ENCODE measurements around the gene TBC1D1.

Gene TBC1D1

DNA sequence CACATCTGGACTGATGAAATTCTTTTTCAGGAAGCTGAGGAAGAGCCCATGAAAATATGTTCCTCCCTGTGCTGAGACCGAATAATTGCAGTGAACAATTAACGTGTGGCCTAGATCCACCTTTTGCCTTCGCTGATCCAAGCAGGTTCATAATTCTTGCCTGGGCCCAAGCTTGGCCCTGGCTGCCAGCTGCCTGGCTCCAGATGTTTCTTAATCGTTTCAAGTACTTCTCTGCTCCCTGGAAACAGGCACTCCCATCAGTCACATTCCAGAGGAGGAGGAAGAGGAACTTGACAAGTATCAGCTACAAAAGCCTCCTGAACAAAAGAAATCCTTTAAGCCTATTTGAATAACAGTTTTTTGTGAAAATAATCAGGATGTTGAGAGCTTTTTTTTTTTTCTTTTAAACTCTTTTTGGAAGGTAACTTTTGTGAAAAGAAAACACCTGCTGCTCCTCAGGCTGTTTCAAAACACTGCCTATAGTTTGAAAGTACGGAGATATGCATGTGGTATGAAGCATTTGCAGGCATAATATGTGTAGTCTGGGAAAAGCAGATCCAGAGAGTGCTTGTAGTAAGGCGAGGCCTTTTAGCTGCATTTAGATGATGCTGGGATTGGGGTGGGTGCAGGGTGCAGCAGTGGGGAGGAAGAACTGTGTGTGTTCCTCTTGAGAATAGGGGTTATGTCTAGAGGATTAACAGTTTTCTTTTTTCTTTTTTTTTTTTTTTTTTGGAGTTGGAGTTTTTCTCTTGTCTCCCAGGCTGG, 223.7 kb downstream of the TBC1D1 start:
- in situ Hi-C loops (cut with MboI; ENCODE audit: low sequenced_read_pairs) = no loop called here

GRCh38 chr4:38115601-38116000, 224.7 kb downstream of the TBC1D1 start:
- in situ Hi-C loops (cut with MboI; ENCODE audit: low sequenced_read_pairs) = no loop called here

DNA sequence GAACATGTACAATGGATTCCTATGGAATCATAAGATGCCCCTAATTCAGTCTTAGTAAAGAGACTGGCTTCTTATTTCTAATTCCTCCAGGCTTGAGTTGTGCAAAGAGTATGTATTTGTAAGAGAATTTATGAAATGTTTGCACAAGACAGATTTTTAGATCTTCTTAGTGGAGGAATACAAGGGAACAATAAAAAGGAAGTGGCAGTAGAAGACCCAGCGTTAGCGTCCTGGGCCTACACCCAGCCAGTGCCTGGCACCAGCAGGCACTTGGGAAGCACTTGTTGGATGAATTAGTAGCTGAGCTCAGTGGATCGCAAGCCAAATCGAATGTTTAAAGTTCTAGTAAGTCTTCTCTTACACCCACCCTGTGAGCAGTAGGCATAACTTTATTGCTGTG, 226.7 kb downstream of the TBC1D1 start:
- in situ Hi-C loops (cut with MboI; ENCODE audit: low sequenced_read_pairs) = no loop called here

GRCh38 chr4:38119668-38120385, 228.9 kb downstream of the TBC1D1 start:
- in situ Hi-C loops (cut with MboI; ENCODE audit: low sequenced_read_pairs) = no loop called here

DNA sequence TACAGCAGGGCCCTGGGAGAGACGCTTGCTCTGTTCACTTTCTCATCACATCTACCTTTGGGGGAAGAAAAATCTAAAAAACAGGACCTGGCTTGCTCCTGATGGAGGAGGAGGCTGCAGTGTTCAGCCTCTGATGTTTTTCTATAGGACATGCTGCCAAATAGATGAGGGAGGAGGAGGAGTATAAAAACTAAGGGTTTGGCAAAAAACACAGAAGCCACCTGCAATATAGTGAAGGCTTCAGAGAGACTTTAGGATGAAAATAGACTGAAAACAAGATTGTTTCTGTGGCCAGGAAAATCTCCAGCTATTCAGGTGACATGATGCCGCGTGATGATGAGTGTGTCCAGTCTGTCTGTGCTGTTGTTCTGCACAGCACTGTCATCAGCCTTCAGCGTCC, 229.9 kb downstream of the TBC1D1 start:
- in situ Hi-C loops (cut with MboI; ENCODE audit: low sequenced_read_pairs) = no loop called here

- in situ Hi-C loops (cut with MboI; ENCODE audit: low sequenced_read_pairs) = no loop called here
Observed at GRCh38 chr4:38122060-38122459, 231.2 kb downstream of the TBC1D1 start.

GRCh38 chr4:38123555-38123954, 232.7 kb downstream of the TBC1D1 start:
- in situ Hi-C loops (cut with MboI; ENCODE audit: low sequenced_read_pairs) = no loop called here

DNA sequence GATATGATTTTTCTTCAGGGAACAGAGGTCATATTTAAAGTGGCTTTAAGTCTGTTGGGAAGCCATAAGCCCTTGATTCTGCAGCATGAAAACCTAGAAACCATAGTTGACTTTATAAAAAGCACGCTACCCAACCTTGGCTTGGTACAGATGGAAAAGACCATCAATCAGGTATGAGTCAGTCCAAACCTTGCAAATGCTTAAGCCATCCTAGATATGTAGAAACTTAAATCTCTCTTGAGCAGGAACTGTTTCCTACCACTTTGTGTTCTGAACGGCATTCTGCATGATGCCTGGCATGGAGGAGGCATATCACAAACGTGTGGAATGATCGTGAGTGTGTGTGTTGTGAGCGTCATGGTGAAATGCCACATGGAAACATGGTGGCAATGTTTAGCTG, 234.1 kb downstream of the TBC1D1 start:
- in situ Hi-C loops (cut with MboI; ENCODE audit: low sequenced_read_pairs) = no loop called here

- in situ Hi-C loops (cut with MboI; ENCODE audit: low sequenced_read_pairs) = no loop called here
Observed at GRCh38 chr4:38125816-38126215, 234.9 kb downstream of the TBC1D1 start.

DNA sequence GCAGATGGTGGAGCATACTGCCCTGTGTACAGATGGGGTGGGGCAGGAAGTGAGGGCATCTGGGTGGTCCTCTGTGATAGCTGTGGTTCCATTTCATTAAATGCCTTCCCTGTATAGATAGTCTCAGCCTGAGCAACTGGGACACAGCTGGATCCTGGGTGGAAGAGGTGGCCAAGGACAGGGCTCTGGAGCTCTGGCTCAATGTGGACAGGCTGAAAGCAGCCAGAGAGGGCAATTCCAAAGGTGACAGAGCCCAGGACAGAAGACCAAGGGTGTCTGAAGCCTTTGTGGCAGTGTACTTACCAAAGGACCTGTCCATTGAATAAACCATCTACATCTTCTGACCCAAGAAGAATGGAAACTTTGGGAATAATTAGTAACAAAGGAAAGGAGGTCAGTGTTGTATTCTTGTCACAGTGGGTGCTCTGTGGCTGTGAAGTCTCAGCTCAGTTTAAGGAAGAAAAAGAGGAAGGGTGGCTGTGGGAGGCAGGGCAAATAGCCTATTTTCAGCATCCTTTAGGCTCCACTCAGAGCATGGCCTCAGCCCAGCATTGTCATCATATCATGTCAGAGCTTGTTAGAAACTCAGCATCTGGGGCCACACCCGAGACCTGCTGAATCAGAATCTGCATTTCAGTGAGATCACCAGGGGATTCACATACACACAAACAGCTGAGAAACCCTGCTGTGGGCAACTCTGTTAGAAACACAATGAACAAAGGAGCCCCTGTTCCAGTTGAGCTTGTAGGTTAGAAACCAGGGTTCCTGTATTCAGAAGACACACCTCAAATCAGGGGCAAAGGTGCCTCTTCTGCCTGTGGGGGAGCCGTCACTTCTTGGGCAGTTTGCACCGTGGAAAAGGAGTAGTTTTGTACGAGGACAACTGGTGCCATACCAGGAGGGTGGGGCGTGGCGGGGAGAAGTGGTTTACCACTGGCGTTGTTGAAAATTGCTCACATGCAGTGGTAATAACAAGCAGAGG, 237.9 kb downstream of the TBC1D1 start:
- in situ Hi-C loops (cut with MboI; ENCODE audit: low sequenced_read_pairs) = no loop called here

GRCh38 chr4:38129460-38130227, 238.8 kb downstream of the TBC1D1 start:
- in situ Hi-C loops (cut with MboI; ENCODE audit: low sequenced_read_pairs) = no loop called here

DNA sequence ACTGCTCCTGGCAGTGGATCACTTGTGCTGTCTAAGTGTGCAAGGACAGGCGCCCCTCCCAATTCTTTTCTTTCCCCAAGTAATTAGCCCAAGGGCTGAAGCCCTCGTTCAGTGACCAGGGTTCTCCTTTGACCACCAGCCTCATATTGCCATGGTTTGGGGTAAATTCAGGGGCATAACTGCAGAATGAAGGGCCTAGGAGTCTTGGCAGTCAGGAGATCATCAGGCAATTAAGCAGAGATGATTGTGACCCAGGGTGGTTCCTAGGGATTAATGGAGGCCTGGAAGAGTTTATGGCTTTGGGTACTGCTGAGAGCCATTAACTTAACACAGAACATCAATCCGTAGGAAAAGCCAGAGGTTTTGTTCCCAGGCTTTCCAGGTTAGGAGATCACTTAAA, 240.0 kb downstream of the TBC1D1 start:
- in situ Hi-C loops (cut with MboI; ENCODE audit: low sequenced_read_pairs) = no loop called here

GRCh38 chr4:38131371-38132091, 240.6 kb downstream of the TBC1D1 start:
- in situ Hi-C loops (cut with MboI; ENCODE audit: low sequenced_read_pairs) = no loop called here

GRCh38 chr4:38132107-38132673, 241.3 kb downstream of the TBC1D1 start:
- in situ Hi-C loops (cut with MboI; ENCODE audit: low sequenced_read_pairs) = no loop called here

GRCh38 chr4:38132843-38133662, 242.2 kb downstream of the TBC1D1 start:
- in situ Hi-C loops (cut with MboI; ENCODE audit: low sequenced_read_pairs) = no loop called here

GRCh38 chr4:38133711-38134480, 243.0 kb downstream of the TBC1D1 start:
- in situ Hi-C loops (cut with MboI; ENCODE audit: low sequenced_read_pairs) = no loop called here

DNA sequence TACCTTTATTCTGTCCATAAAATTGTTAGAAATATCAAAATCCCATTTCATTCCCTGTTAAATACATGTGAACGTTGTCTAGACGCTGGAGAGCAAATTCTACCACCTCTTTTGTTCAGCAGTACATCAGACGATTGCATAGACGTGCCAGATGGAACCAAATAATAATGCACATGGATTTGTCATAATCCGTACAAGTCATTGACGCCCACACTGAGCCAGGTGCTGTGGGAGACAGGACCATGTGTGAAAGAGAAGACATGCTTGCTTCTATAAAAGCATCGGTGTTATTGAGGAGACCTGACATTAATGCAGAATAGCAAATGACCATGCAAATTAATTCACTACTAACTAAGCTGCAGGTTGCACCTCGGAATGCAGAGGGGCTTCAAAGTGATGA, 244.3 kb downstream of the TBC1D1 start:
- in situ Hi-C loops (cut with MboI; ENCODE audit: low sequenced_read_pairs) = no loop called here

DNA sequence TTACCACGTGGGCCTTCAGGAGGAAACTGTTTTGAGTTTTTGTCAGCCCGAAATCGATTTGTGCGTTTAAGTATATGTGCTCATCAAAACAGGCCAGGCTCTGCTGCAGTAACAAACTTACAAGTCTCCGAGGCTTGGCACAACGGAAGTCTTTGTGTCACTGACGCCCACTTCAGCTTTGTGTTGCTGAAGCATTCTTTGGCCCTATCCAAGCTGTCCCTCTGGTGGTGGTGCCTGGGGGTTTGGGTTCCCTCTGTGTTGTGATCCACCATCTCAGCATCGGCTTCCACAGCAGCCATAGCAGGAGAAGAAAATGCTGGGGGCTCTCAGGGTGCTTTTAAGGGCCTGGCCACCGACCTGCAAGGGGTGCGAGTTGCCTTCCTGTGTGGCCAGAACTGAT, 245.7 kb downstream of the TBC1D1 start:
- in situ Hi-C loops (cut with MboI; ENCODE audit: low sequenced_read_pairs) = no loop called here

Measured in HL-60/S4 (cell line).